ENCODE results near the gene NCOA7. TPM values are rescaled to one million over a fixed set of nuclear protein-coding genes. Genes with fewer than 3 reads are reported as not detected.
A peak's percentile ranks its signal among the peaks of the same experiment; 100 is the strongest.

The NCOA7 gene
- total RNA-seq, 1 donor from 2014 or later: 33.4 TPM

- ChIA-PET CTCF (interaction anchor here (0.6 to 4.1 kb wide), 29 partner anchors 8 to 655 kb away, joined by 3 to 57 read pairs (median 5); partner anchors contain the start of genes HDDC2, NCOA7 and TRMT11), POLR2A (interaction anchor here (0.6 to 3.5 kb wide), 18 partner anchors 8 to 655 kb away, joined by 3 to 52 read pairs (median 4); partner anchors contain the start of genes HDDC2, NCOA7 and TRMT11)
- Mint-ChIP-seq H3K27me3 (peaks cover 3% of the 10 kb centered on the region), H3K4me3 (no peak within 1 kb of the TSS), H3K9me3 (no peaks in the 10 kb centered on the region), H3K36me3 (ENCODE audit: low read depth) (peaks cover 6% of the 10 kb centered on the region), H3K27ac (peak within 1 kb of the TSS; percentile 62), H3K4me1 (peaks cover 4% of the 10 kb centered on the region)
- peak; percentile 92 for TF ChIP-seq CTCF (IDR thresholded peaks at IDR 0.05)
- ATAC-seq (ENCODE audit: low read depth): peak; percentile 85
- intact Hi-C loops (cut with micrococcal nuclease): loop anchor here (1.0 to 5.0 kb wide), 11 partner anchors 18 to 654 kb away; partner anchors contain the start of genes HEY2, NCOA7 and TRMT11
- DNase-seq: peak; percentile 95
Measured at GRCh38 chr6:125956506-125957390, 166.0 kb downstream of the NCOA7 start, which contains the start of gene HINT3. HINT3 (plus strand) TSS chr6:125956770; CDS start chr6:125956978, 208 bp downstream.

GRCh38 chr6:125957391-125957693 lies 166.6 kb downstream of the NCOA7 start:
- H3K9me3 Mint-ChIP-seq: no peaks in the 10 kb centered on the region
- peaks cover 5% of the 10 kb centered on the region for H3K4me1 Mint-ChIP-seq
- no peak overlapping the region for H3K27ac Mint-ChIP-seq
- H3K36me3 Mint-ChIP-seq (ENCODE audit: low read depth): peaks cover 7% of the 10 kb centered on the region
- no peak for TF ChIP-seq CTCF (IDR thresholded peaks at IDR 0.05)
- ATAC-seq (ENCODE audit: low read depth) (no peak), DNase-seq (no peak)
- ChIA-PET POLR2A (interaction anchor here (1.1 to 3.5 kb wide), 10 partner anchors 11 to 656 kb away, joined by 3 to 52 read pairs (median 6); partner anchors contain the start of genes HDDC2, NCOA7 and TRMT11), CTCF (interaction anchor here (0.6 to 4.1 kb wide), 13 partner anchors 11 to 656 kb away, joined by 3 to 57 read pairs (median 10); partner anchors contain the start of genes HDDC2, NCOA7 and TRMT11)
- H3K4me3 Mint-ChIP-seq: no peak overlapping the region
- peaks cover 1% of the 10 kb centered on the region for H3K27me3 Mint-ChIP-seq
- intact Hi-C loops (cut with micrococcal nuclease): loop anchor here (2.0 to 5.0 kb wide), 2 partner anchors 100 to 655 kb away; no protein-coding TSS in a partner anchor

GRCh38 chr6:125957845-125958244 lies 167.1 kb downstream of the NCOA7 start:
- no peak for TF ChIP-seq CTCF (IDR thresholded peaks at IDR 0.05)
- H3K27me3 Mint-ChIP-seq: no peaks in the 10 kb centered on the region
- no peak for DNase-seq
- no peaks in the 10 kb centered on the region for H3K9me3 Mint-ChIP-seq
- ChIA-PET POLR2A (interaction anchor here (1.1 to 3.5 kb wide), 6 partner anchors 10 to 177 kb away, joined by 3 to 52 read pairs (median 6); partner anchors contain the start of gene NCOA7), CTCF (interaction anchor here (1.3 to 4.1 kb wide), 9 partner anchors 10 to 177 kb away, joined by 3 to 57 read pairs (median 12); partner anchors contain the start of genes NCOA7 and TRMT11)
- intact Hi-C loops (cut with micrococcal nuclease): loop anchor here (2.0 to 5.0 kb wide), 2 partner anchors 101 to 655 kb away; no protein-coding TSS in a partner anchor
- ATAC-seq (ENCODE audit: low read depth): no peak
- no peak overlapping the region for H3K4me3 Mint-ChIP-seq
- H3K27ac Mint-ChIP-seq: no peak overlapping the region
- H3K4me1 Mint-ChIP-seq: peaks cover 5% of the 10 kb centered on the region
- H3K36me3 Mint-ChIP-seq (ENCODE audit: low read depth): peaks cover 10% of the 10 kb centered on the region

- ATAC-seq (ENCODE audit: low read depth) (no peak), DNase-seq (no peak)
- no peak overlapping the region for H3K27ac Mint-ChIP-seq
- CTCF ChIA-PET: interaction anchor here (1.2 to 2.1 kb wide), 2 partner anchors 11 to 15 kb away, joined by 4 to 12 read pairs; no protein-coding TSS in a partner anchor
- TF ChIP-seq CTCF (IDR thresholded peaks at IDR 0.05): no peak
- peaks cover 12% of the 10 kb centered on the region for H3K4me1 Mint-ChIP-seq
- intact Hi-C loops (cut with micrococcal nuclease): loop anchor here (5.0 kb wide), 1 partner anchor 102 kb away; no protein-coding TSS in a partner anchor
- H3K27me3 Mint-ChIP-seq: no peaks in the 10 kb centered on the region
- H3K9me3 Mint-ChIP-seq: no peaks in the 10 kb centered on the region
- H3K36me3 Mint-ChIP-seq (ENCODE audit: low read depth): peaks cover 14% of the 10 kb centered on the region
- no peak overlapping the region for H3K4me3 Mint-ChIP-seq
- POLR2A ChIA-PET: interaction anchor here (0.7 to 3.4 kb wide), 2 partner anchors 179 to 204 kb away, joined by 5 to 43 read pairs; no protein-coding TSS in a partner anchor
Measured at GRCh38 chr6:125959041-125959440, 168.3 kb downstream of the NCOA7 start.

All from activated B cell treated with CpG ODN at 0.5 μM for 24 hours (primary cell).